Omental fat pad (tissue), 4 donors: Measurements from ENCODE around the gene DCUN1D2. TPM values are rescaled to one million over a fixed set of nuclear protein-coding genes. Genes with fewer than 3 reads are reported as not detected.
"Not testable (repeated sequence)": the region's sequence is repeated elsewhere in the genome, so short reads cannot be mapped to it uniquely, and the experiment has no call there.

Source experiments
- ATAC-seq: fragments of 150-250 bp; one replicate; pipeline ENCODE4 v1.9.1; 2016; ENCODE audit warnings: mild to moderate bottlenecking, moderate library complexity; ENCODE audit not compliant: low FRiP score
- DNase-seq: peaks from one replicate; pipeline ENCODE4 v3.0.0-alpha.2; 2019; ENCODE audit warnings: low spot score
- CTCF ChIP-seq, 3 donors: fragments of 450-650 bp; IDR thresholded peaks; one replicate each; pipeline ENCODE4 v1.5.1; 2016 to 2017; ENCODE audit warnings: antibody characterized with exemption in 3 of 3, mild to moderate bottlenecking in 3 of 3, moderate library complexity in 2 of 3
- total RNA-seq, 4 donors: library from RNA; depleted of rRNA; stranded (reverse); fragments of >200 nt; gene quantifications; one replicate each; pipeline ENCODE4 v1.1.0, GENCODE V29; 2016

Gene DCUN1D2
- total RNA-seq, 4 donors from 2014 or later = 10.9 to 28.4 (median 14.5) TPM

DNA sequence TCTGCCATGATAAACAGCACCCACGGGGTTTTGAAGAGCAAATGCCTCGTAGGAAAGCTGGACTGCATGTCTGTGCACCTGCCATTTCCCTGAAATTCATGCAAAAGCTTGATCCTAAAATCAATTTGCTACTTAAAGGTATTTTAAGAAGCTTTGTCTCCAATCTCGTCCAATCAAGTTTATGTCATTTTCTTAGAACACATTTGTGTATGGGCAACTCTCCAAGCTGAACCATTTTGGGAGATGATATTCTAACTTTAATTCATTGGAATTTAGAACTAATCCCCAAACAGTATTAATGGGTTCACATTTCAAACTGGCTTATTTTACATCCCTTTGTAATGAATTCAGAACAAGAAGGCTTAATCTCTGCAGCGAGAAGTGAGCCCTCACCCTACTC, 38.0 kb downstream of the DCUN1D2 start:
- ATAC-seq (no peak), DNase-seq (no peak)
- TF ChIP-seq CTCF (IDR thresholded peaks at IDR 0.05) = no peak

GRCh38 chr13:113451951-113452421, 38.5 kb downstream of the DCUN1D2 start:
- ATAC-seq (no peak), DNase-seq (no peak)
- TF ChIP-seq CTCF (IDR thresholded peaks at IDR 0.05) = no peak

- not testable (repeated sequence) for DNase-seq, ATAC-seq
Observed at GRCh38 chr13:113450861-113451620, 39.5 kb downstream of the DCUN1D2 start.

GRCh38 chr13:113450348-113450744, 40.2 kb downstream of the DCUN1D2 start:
- DNase-seq, ATAC-seq: not testable (repeated sequence)

GRCh38 chr13:113449693-113450347, 40.7 kb downstream of the DCUN1D2 start:
- no peak for DNase-seq
- TF ChIP-seq CTCF (IDR thresholded peaks at IDR 0.05) = no peak
- no peak for ATAC-seq

DNA sequence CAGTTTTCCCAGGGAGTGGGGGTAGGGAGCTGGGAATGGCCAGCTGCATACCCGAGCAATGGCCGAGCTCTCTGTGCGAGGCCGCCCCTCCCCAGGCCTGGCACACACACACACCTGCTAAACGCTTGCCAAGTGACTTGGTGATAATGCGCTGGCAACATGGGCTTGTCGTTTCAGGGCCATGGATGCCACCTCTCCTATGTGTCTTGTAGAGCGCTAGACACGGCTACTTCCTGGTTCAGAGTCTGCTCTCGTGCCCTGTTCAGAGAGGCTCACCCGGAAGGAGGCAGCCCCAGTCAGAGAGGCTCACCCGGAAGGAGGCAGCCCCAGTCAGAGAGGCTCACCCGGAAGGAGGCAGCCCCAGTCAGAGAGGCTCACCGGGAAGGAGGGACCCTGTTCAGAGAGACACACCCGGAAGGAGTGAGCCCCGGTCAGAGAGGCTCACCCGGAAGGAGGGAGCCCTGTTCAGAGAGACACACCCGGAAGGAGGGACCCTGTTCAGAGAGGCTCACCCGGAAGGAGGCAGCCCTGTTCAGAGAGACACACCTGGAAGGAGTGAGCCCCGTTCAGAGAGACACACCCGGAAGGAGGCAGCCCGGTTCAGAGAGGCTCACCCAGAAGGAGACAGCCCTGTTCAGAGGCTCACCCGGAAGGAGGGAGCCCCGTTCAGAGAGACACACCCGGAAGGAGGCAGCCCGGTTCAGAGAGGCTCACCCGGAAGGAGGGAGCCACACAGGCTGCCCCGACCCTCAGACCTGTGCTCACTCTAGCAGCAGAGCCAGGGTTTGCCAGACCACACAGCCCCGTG, 41.4 kb downstream of the DCUN1D2 start:
- DNase-seq = no peak
- no peak for TF ChIP-seq CTCF (IDR thresholded peaks at IDR 0.05)
- peak; percentile 66 for ATAC-seq

- ATAC-seq (no peak), DNase-seq (no peak)
- no peak for TF ChIP-seq CTCF (IDR thresholded peaks at IDR 0.05)
Observed at GRCh38 chr13:113448545-113448884, 42.0 kb downstream of the DCUN1D2 start.
